Ovary (tissue), 9 donors: ENCODE data around the gene SNAPC2. TPM values are rescaled to one million over a fixed set of nuclear protein-coding genes. Genes with fewer than 3 reads are reported as not detected.

Source experiments
- DNase-seq, 5 donors: peaks; one replicate each; pipeline ENCODE4 v3.0.0-alpha.2; 2019 to 2020
- H3K27ac ChIP-seq, 2 donors: fragments of 200-600 bp; one replicate each; pipeline versions ENCODE4 v1.5.1 to v1.8.0; 2019 to 2022
- H3K27me3 ChIP-seq: fragments of 200-600 bp; one replicate; pipeline ENCODE4 v1.8.0; 2022
- H3K36me3 ChIP-seq: fragments of 200-600 bp; sonication (generic); one replicate; pipeline ENCODE4 v1.5.1; 2019
- H3K4me1 ChIP-seq: one replicate; pipeline ENCODE4 v1.8.1; 2013; ENCODE audit warnings: mild to moderate bottlenecking, moderate library complexity; ENCODE audit not compliant: insufficient read depth
- H3K4me3 ChIP-seq: fragments of 200-600 bp; sonication (generic); one replicate; pipeline ENCODE4 v1.5.1; 2017
- H3K9me3 ChIP-seq, 2 donors: fragments of 200-600 bp in 1 of 2; sonication (generic) in 1 of 2; one replicate each; pipeline versions ENCODE4 v1.5.1 to v1.8.1; 2013 to 2019; ENCODE audit warnings: mild to moderate bottlenecking in 1 of 2, moderate library complexity in 1 of 2
- EP300 ChIP-seq: sonication (generic); formaldehyde crosslinking; IDR thresholded peaks from one replicate; pipeline ENCODE4 v1.6.1; 2017; ENCODE audit warnings: antibody characterized with exemption
- POLR2A ChIP-seq: fragments of 450-650 bp; IDR thresholded peaks from one replicate; pipeline ENCODE4 v1.6.1; 2017; ENCODE audit warnings: antibody characterized with exemption, mild to moderate bottlenecking, moderate library complexity
- WGBS, 3 donors: extraction: QIAGEN DNeasy Blood & Tissue Kit in 1 of 3; methylation state at CpG; one replicate each; pipeline versions ENCODE4 v1.1.5 to v1.1.7; 2013 to 2017; 5-methylcytosine and 5-hydroxymethylcytosine counted together
- intact Hi-C, 4 donors: fragments of 100-400 bp; cut with DNase I; formaldehyde crosslinking; loops; one replicate each; pipeline versions ENCODE4 v1.11.0 to v1.15.1; 2022 to 2023
- polyA plus RNA-seq, 2 donors: library from polyadenylated mRNA; stranded (reverse); fragments of 200-250 nt in 1 of 2; fragments of 350-450 nt in 1 of 2; fragmentation: Illumina TruSeq in 1 of 2; extraction: RNeasy Lipid Tissue Mini Kit (QIAGEN cat#74804) in 1 of 2; gene quantifications; one replicate each; pipeline ENCODE4 v1.2.3, GENCODE V29; 2013 to 2014
- total RNA-seq, 7 donors: library from RNA; depleted of rRNA in 2 of 7; stranded (reverse); fragments of >200 nt in 2 of 7; fragmentation: NEBNext Ultra II Directional in 3 of 7; extraction: Animal tissue kit (Norgen Biotek cat#: 25700) in 3 of 7; gene quantifications; one replicate each; pipeline versions ENCODE4 v1.1.0 to v1.2.4, GENCODE V29; 2016 to 2023
- TF ChIP-seq, protein P1 (sequence below), 3 donors: fragments of 450-650 bp in 2 of 3; fragments of 200-600 bp in 1 of 3; IDR thresholded peaks; one replicate each; pipeline versions ENCODE4 v1.5.1 to v1.8.0; 2016 to 2022; ENCODE audit warnings: antibody characterized with exemption in 3 of 3, mild to moderate bottlenecking in 1 of 3
- donor health status: DM: no; HTN: no; CAD: no; lungs with moderate emphysema.
- donor health status: DM: no; HTN: no; CAD: no.
- donor health status: Bipolar disorder and iron deficiency.
- donor health status: DM: yes; HTN: yes; CAD: no.
- donor health status: DM: no; HTN: no; CAD: no.
- donor health status: DM: yes; HTN: yes; CAD: no.

SNAPC2 gene
- total and polyA plus RNA-seq, 9 donors, result 1.8 to 26.6 (median 16.3) TPM

- DNase-seq, result no peak
- no peak overlapping the region for H3K4me3 ChIP-seq
- TF ChIP-seq EP300 (no peak), POLR2A (no peak)
- TF ChIP-seq, protein P1, sequence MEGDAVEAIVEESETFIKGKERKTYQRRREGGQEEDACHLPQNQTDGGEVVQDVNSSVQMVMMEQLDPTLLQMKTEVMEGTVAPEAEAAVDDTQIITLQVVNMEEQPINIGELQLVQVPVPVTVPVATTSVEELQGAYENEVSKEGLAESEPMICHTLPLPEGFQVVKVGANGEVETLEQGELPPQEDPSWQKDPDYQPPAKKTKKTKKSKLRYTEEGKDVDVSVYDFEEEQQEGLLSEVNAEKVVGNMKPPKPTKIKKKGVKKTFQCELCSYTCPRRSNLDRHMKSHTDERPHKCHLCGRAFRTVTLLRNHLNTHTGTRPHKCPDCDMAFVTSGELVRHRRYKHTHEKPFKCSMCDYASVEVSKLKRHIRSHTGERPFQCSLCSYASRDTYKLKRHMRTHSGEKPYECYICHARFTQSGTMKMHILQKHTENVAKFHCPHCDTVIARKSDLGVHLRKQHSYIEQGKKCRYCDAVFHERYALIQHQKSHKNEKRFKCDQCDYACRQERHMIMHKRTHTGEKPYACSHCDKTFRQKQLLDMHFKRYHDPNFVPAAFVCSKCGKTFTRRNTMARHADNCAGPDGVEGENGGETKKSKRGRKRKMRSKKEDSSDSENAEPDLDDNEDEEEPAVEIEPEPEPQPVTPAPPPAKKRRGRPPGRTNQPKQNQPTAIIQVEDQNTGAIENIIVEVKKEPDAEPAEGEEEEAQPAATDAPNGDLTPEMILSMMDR (IDR thresholded peaks at IDR 0.05), result no peak
- no peak overlapping the region for H3K27ac ChIP-seq
- H3K27me3 ChIP-seq, result no peaks in the 10 kb centered on the region
- H3K9me3 ChIP-seq, result no peaks in the 10 kb centered on the region
- intact Hi-C loops, result no loop called here
- no peaks in the 10 kb centered on the region for H3K4me1 ChIP-seq
- 61 to 84% (median 62%) methylated on average over 4 of the region's 4 CpGs for WGBS, 3 donors
- H3K36me3 ChIP-seq, result no peaks in the 10 kb centered on the region
Observed at GRCh38 chr19:7883105-7883504, 37.0 kb upstream of the SNAPC2 start.

- 62 to 80% (median 63%) methylated on average over 2 of the region's 2 CpGs for WGBS, 3 donors
- Histone ChIP-seq H3K4me3 (no peak overlapping the region), H3K36me3 (no peaks in the 10 kb centered on the region), H3K4me1 (no peaks in the 10 kb centered on the region), H3K27ac (no peak overlapping the region), H3K27me3 (no peaks in the 10 kb centered on the region), H3K9me3 (no peaks in the 10 kb centered on the region)
- intact Hi-C loops, result no loop called here
- no peak for DNase-seq
- no peak for TF ChIP-seq EP300
- TF ChIP-seq POLR2A, result no peak
- TF ChIP-seq, protein P1 (IDR thresholded peaks at IDR 0.05), result no peak
Observed at GRCh38 chr19:7883796-7884570, 36.2 kb upstream of the SNAPC2 start.

- H3K4me1 ChIP-seq, result no peaks in the 10 kb centered on the region
- DNase-seq, result no peak
- no peak overlapping the region for H3K4me3 ChIP-seq
- no peaks in the 10 kb centered on the region for H3K36me3 ChIP-seq
- intact Hi-C loops, result no loop called here
- no peaks in the 10 kb centered on the region for H3K27me3 ChIP-seq
- no peak overlapping the region for H3K27ac ChIP-seq
- 81 to 86% (median 83%) methylated on average over 8 of the region's 8 CpGs for WGBS, 3 donors
- TF ChIP-seq, protein P1 (IDR thresholded peaks at IDR 0.05), result no peak
- TF ChIP-seq EP300 (no peak), POLR2A (no peak)
- H3K9me3 ChIP-seq, result no peaks in the 10 kb centered on the region
Observed at GRCh38 chr19:7885818-7886217, 34.3 kb upstream of the SNAPC2 start.

DNA sequence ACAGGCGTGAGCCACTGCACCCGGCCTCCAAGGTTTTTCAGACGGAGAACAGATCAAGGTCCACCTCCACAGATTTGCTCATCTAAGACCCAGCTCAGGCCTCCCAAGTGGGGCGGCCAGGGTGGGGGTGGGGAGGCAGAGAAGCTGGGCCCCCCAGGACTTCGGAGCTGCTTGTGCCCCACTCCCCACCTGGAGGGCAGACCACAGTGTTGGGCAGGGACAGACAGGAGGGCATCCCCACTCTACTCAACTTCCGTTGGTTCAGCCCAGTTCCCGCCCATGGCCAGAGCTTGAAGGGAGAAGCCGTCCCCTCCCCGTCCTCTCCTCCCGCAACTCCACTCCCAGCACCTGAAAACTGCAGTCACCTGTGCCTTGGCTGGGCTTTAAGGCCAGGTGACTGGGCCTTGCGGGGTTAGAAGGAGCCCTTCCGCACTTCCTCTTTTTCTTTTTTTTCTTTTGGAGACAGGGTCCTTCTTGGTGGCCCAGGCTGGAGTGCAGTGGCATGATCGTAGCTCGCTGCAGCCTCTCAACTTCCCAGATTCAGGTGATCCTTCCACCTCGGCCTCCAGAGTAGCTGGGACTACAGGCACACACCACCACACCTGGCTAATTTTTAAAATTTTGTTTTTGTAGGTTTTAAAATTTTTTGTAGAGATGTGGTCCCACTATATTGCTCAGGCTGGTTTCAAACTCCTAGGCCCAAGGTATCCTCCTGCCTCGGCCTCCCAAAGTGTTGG is 32.6 kb upstream of the SNAPC2 start:
- Histone ChIP-seq H3K27me3 (no peaks in the 10 kb centered on the region), H3K4me1 (no peaks in the 10 kb centered on the region), H3K27ac (no peak overlapping the region), H3K36me3 (no peaks in the 10 kb centered on the region), H3K4me3 (no peak overlapping the region), H3K9me3 (no peaks in the 10 kb centered on the region)
- TF ChIP-seq, protein P1 (IDR thresholded peaks at IDR 0.05), result no peak
- TF ChIP-seq EP300, result no peak
- TF ChIP-seq POLR2A, result no peak
- DNase-seq, result no peak
- WGBS, 3 donors, result 82 to 86% (median 83%) methylated on average over 16 of the region's 16 CpGs
- intact Hi-C loops, result no loop called here
